Ramos (cell line): Measurements from ENCODE around the gene ZFAND2B.
"Not testable (repeated sequence)": the region's sequence is repeated elsewhere in the genome, so short reads cannot be mapped to it uniquely, and the experiment has no call there.

Source experiments
- in situ Hi-C: fragments of 300-500 bp; cut with MboI; formaldehyde crosslinking; loops from one replicate; pipeline ENCODE4 v1.14.3; 2022; ENCODE audit warnings: low sequenced_read_pairs; ENCODE audit not compliant: unreplicated experiment

Gene ZFAND2B

DNA sequence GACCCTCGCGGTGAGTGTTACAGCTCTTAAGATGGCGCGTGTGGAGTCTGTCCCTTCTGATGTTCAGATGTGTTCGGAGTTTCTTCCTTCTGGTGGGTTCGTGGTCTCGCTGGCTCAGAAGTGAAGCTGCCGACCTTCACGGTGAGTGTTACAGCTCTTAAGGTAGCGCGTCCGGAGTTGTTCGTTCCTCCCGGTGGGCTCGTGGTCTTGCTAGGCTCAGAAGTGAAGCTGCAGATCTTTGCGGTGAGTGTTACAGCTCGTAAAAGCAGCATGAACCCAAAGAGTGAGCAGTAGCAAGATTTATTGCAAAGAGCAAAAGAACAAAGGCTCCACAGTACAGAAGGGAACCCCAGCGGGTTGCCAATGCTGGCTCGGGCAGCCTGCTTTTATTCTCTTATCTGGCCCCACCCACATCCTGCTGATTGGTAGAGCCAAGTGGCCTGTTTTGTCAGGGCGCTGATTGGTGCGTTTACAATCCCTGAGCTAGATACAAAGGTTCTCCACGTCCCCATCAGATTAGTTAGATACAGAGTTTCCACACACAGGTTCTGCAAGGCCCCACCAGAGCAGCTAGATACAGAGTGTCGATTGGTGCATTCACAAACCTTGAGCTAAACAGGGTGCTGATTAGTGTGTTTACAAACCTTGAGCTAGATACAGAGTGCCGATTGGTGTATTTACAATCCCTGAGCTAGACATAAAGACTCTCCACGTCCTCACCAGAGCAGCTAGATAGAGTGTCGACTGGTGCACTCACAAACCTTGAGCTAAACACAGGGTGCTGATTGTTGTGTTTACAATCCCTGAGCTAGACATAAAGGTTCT lies 5.9 kb upstream of the ZFAND2B start:
- in situ Hi-C loops, result not testable (repeated sequence)

DNA sequence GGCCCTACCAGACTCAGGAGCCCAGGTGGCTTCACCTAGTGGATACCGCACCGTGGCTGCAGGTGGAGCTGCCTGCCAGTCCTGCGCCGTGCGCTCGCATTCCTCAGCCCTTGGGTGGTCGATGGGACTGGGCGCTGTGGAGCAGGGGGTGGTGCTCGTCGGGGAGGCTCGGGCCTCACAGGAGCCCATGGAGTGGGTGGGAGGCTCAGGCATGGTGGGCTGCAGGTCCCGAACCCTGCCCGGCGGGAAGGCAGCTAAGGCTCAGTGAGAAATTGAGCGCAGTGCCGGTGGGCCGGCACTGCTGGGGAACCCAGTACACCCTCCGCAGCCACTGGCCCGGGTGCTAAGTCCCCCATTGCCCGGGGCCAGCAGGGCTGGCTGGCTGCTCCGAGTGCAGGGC lies 5.3 kb upstream of the ZFAND2B start:
- in situ Hi-C loops, result not testable (repeated sequence)

- in situ Hi-C loops, result loop anchor here (5.0 kb wide), 1 partner anchor 32 kb away; the partner anchor contains the start of gene SLC23A3
These were observed 2.0 kb upstream of the ZFAND2B start for GRCh38 chr2:219204425-219205164.

DNA sequence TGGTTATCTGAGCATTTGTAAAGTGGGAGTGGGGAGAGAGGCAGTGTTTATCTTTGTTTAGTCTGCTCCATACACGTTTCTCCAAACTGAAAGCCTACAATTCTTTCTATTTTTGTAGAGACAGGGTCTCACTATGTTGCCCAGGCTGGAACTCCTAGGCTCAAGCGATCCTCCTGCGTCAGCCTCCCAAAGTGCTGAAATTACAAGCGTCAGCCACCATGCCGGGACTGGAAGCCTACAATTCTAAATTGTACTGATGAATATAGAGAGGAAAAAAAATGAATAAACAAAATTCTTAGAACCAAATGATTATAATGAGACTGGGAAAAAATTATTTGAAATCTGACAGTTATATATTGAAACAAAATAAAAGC lies 1.4 kb upstream of the ZFAND2B start:
- in situ Hi-C loops, result loop anchor here (5.0 kb wide), 1 partner anchor 33 kb away; the partner anchor contains the start of gene SLC23A3

- in situ Hi-C loops, result loop anchor here (5.0 kb wide), 1 partner anchor 34 kb away; the partner anchor contains the start of gene SLC23A3
These were observed 628 bp upstream of the ZFAND2B start for GRCh38 chr2:219205981-219206327.

DNA sequence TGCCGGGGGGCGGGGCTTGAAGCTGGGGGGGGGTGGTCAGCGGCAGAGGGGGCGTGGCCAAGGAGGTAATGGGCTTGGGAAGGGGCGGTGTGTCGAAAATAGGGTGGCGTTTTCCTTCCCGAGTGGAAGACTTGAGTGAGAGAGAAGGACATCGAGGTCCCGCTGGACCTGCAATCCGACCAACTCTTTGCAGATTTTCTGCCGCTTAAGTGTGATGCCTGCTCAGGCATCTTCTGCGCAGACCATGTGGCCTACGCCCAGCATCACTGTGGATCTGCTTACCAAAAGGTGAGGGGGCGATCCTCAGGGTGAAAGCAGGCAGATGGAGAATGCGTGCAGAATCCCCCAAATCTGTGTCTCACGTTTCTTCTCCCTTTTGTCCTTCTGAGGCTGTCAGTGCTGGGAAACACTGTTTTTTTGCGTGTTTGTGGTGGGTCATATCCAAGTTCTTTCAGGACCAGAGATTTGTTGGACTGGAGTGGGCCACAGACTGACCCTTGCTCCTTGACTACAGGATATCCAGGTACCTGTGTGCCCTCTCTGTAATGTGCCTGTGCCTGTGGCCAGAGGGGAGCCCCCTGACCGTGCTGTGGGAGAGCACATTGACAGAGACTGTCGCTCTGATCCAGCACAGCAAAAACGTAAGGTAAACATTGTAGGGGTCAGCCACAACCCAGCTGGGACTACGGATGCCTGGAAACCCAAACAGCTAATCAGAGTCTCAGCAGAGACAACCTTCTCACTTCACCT lies 727 bp downstream of the ZFAND2B start:
- in situ Hi-C loops, result loop anchor here (5.0 kb wide), 1 partner anchor 35 kb away; the partner anchor contains the start of gene SLC23A3

DNA sequence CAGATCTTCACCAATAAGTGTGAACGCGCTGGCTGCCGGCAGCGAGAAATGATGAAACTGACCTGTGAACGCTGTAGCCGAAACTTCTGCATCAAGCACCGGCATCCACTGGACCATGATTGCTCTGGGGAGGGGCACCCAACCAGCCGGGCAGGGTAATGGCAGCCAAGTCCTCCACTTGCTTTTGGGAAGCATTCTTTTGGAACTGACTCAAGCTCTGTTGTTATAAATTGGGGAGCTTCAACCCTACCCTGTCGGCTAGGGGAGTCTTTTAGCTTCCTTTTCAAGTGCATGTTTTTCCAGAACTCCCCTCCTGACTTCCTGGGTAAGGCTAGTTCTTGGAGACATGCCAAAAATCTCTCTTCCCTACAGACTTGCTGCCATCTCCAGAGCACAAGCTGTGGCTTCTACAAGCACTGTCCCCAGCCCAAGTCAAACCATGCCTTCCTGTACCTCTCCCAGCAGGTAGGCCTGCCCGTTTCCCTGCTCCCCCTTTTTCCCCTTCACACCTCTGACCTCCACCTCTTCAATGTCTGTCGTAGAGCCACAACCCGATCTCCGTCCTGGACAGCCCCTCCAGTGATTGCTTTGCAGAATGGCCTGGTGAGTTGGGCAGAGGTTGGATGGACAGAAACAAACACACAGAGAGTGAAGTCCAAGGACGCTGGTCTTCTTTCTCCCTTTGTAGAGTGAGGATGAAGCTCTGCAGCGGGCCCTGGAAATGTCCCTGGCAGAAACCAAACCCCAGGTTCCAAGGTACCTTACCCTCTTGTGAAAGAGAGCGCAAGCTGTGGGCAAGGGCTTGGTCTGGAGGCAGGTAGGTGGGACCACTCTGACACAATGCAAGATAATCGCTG lies 1.5 kb downstream of the ZFAND2B start:
- in situ Hi-C loops, result loop anchor here (5.0 kb wide), 1 partner anchor 36 kb away; the partner anchor contains the start of gene SLC23A3

GRCh38 chr2:219209236-219210195 lies 2.9 kb downstream of the ZFAND2B start:
- in situ Hi-C loops, result loop anchor here (5.0 kb wide), 1 partner anchor 37 kb away; the partner anchor contains the start of gene SLC23A3

DNA sequence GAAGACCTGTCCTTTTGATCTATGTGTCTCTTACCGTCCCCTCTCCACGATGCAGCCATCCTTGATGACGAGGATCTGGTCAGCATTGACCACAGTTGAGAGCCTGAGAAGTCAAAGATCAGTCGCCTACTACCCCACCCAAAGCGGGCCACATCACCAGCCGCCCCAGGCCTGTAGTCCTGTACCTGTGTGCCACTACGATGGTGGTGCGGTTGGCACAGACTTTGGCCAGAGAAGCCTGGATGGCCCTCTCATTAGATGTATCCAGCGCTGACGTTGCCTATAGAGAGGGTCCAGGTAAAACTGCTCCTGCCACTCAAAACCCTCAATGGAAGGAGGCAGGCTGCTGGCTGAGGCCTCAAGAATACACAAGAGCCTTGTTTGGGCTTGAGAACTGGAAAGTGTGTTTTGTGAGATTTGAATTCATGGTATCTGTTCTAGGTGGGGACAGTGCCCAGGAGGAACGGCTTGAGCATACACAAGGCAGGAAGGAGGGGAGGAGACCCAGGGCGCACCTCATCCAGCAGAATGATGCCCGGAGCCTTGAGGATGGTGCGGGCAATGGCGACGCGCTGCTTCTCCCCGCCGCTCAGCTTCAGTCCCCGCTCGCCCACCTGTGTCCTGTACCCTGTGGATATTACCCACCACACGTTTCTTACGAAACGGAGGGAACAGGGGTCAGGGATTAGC lies 3.8 kb downstream of the ZFAND2B start:
- in situ Hi-C loops, result no loop called here

GRCh38 chr2:219210886-219211362 lies 4.3 kb downstream of the ZFAND2B start:
- in situ Hi-C loops, result no loop called here

DNA sequence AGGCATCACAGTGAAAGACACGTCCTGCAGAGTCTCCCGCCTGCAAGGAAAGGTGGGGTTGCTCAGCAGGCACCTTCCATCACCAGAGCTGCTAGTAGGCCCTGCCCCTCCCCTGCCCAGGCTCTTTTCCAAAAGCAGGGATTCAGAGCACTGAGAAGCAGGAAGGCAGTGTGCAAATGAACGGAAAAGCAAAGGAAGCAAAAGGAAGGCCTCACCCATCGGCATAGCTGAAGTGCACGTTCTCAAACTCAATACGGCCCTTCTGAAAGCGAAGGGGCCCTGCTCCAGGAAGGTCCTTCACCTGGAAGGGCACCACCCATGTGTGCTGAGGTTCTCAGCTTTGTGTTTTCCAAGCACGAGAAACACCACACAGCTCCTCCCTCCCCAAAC lies 6.4 kb downstream of the ZFAND2B start:
- in situ Hi-C loops, result no loop called here

DNA sequence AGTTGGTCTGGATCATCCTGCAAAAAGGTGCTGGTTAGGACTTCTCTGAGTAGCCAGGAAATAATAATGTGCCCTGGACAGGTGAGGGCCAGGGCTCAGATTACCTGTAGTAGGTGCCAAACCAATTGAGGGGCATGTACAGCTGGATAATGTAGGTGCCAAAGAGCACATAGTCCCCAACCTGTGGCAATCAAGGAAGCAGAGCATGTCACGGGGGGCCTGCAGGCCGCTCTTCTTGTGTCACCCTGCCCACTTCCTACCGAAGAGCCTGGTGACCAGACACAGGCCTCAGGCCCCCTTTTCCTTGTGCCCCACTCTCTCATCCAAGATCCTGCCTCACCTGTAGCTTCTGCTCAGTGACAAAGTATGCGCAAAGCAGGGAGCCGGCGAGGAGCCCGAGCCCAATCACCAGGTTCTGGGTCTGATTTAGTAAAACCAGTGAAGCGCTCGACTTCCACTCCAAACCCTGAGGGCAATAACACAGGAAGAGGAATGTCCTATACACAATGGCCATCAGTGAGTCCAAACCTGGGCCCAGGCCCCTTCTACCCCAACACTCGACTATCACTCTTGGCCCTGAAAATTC lies 7.0 kb downstream of the ZFAND2B start:
- in situ Hi-C loops, result no loop called here

DNA sequence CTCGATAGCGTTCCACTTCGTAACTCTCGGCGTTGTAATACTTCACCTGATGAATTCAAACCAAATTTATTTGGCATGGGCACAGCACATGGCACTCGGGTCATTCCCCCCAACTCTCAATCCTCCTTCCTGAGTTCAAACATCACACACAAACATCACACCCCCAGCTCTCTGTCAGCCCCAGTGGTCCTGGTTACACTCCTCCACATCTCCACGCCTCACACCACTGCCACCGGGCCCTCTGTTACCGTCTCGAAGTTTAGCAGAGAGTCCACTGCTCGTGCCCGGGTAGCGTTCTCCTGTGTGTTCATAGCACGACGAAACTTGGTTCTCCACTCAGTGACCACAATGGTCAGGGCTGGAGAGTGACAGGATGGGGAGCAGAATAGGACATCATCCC lies 7.6 kb downstream of the ZFAND2B start:
- in situ Hi-C loops, result no loop called here

- in situ Hi-C loops, result no loop called here
These were observed 8.2 kb downstream of the ZFAND2B start for GRCh38 chr2:219214786-219215185.

GRCh38 chr2:219215871-219216534 lies 9.4 kb downstream of the ZFAND2B start:
- in situ Hi-C loops, result no loop called here

DNA sequence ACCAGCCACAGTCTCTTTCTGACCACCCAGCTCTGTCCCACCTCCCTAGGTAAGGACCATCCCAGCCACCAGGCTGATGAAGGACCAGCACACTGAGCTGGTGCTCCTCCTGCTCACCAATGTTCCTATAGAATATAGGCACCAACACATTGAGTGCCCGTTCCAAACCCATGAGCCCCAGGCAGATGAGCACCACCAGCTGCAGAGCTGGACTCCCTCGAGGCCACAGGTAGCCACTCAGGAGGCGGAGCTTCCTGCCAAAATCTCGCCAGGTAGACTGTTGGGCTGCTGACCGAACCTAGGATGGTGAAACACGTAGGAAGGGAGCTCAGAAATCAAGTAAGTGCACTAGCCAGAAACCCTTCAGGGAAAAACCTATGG lies 9.9 kb downstream of the ZFAND2B start:
- in situ Hi-C loops, result no loop called here

- in situ Hi-C loops, result no loop called here
These were observed 11.7 kb downstream of the ZFAND2B start for GRCh38 chr2:219218217-219218731.
